Ishikawa (cell line): ENCODE measurements around the gene OR52E2.

ENCODE experiments used
- CEBPB ChIP-seq: IDR thresholded peaks from 2 replicates; pipeline ENCODE4 v1.6.1; 2012
- CREB1 ChIP-seq: IDR thresholded peaks from 2 replicates; pipeline ENCODE4 v1.6.1; 2012; ENCODE audit warnings: low read depth
- EGR1 ChIP-seq: IDR thresholded peaks from 2 replicates; pipeline ENCODE4 v1.6.1; 2012
- EP300 ChIP-seq: IDR thresholded peaks from 2 replicates; pipeline ENCODE4 v1.6.1; 2012; ENCODE audit warnings: borderline replicate concordance
- FOXM1 ChIP-seq: IDR thresholded peaks from 2 replicates; pipeline ENCODE4 v1.6.1; 2012; ENCODE audit warnings: low read depth, borderline replicate concordance
- NFIC ChIP-seq: IDR thresholded peaks from 2 replicates; pipeline ENCODE4 v1.6.1; 2012
- RAD21 ChIP-seq: IDR thresholded peaks from 2 replicates; pipeline ENCODE4 v1.6.1; 2012; ENCODE audit warnings: low read depth
- TAF1 ChIP-seq: IDR thresholded peaks from 2 replicates; pipeline ENCODE4 v1.6.1; 2012; ENCODE audit warnings: low read depth, mild to moderate bottlenecking
- TCF12 ChIP-seq: IDR thresholded peaks from 2 replicates; pipeline ENCODE4 v1.6.1; 2012; ENCODE audit warnings: low read depth
- TEAD4 ChIP-seq: IDR thresholded peaks from 2 replicates; pipeline ENCODE4 v1.6.1; 2012
- YY1 ChIP-seq: IDR thresholded peaks from 2 replicates; pipeline ENCODE4 v1.6.1; 2012; ENCODE audit warnings: low read depth
- ZBTB7A ChIP-seq: IDR thresholded peaks from 2 replicates; pipeline ENCODE4 v1.6.1; 2012; ENCODE audit warnings: low read depth
- TF ChIP-seq, protein P1 (sequence below): IDR thresholded peaks from 2 replicates; pipeline ENCODE4 v1.6.1; 2012
- TF ChIP-seq, protein P2 (sequence below): IDR thresholded peaks from 2 replicates; pipeline ENCODE4 v1.6.1; 2012
- TF ChIP-seq, protein P3 (sequence below): IDR thresholded peaks from 2 replicates; pipeline ENCODE4 v1.6.1; 2012; ENCODE audit warnings: low read depth, mild to moderate bottlenecking

Gene OR52E2

DNA sequence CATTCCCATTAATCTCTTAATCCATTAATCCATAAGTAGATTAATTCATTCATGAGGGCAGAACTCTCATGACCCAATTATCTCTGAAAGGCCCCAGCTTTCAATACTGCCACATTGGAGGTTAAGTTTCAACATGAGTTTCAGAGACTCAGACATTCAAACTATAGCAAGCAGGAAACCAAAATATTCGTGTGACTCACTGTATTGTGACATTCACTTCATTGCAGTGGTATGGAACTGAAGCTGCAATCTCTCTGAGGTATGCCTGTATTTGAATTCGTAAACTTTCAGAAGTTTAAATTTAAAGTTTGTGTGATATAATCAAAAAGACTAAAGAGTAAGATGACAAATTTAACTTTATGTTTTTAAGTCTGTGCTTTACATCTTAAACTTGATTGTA lies 16.0 kb downstream of the OR52E2 start:
- no peak for TF ChIP-seq CEBPB
- TF ChIP-seq TEAD4, result no peak
- no peak for TF ChIP-seq TAF1
- no peak for TF ChIP-seq YY1
- TF ChIP-seq, protein P1, sequence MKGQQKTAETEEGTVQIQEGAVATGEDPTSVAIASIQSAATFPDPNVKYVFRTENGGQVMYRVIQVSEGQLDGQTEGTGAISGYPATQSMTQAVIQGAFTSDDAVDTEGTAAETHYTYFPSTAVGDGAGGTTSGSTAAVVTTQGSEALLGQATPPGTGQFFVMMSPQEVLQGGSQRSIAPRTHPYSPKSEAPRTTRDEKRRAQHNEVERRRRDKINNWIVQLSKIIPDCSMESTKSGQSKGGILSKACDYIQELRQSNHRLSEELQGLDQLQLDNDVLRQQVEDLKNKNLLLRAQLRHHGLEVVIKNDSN, result no peak
- TF ChIP-seq TCF12, result no peak
- no peak for TF ChIP-seq EGR1

DNA sequence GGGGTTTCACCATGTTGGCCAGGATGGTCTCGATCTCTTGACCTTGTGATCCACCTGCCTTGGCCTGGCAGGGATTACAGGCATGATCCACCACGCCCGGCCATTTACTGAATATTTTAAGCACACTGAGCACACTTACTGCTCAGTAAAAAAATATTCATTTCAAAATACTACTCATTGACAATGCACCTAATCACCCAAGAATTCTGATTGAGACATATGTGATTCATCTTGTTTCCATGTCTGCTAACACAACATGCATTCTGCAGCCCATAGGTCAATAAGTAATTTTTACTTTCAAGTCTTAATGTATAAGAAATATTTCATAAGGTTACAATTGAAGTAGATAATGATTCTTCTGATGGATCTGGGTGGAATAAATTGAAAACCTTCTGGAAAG lies 17.3 kb downstream of the OR52E2 start:
- TF ChIP-seq, protein P2, sequence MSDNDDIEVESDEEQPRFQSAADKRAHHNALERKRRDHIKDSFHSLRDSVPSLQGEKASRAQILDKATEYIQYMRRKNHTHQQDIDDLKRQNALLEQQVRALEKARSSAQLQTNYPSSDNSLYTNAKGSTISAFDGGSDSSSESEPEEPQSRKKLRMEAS, result no peak
- TF ChIP-seq CEBPB (no peak), RAD21 (no peak), TEAD4 (no peak), CREB1 (no peak), NFIC (no peak), FOXM1 (no peak), ZBTB7A (no peak), EGR1 (no peak), TAF1 (no peak), YY1 (no peak), EP300 (no peak), TCF12 (no peak)
- TF ChIP-seq, protein P1, result no peak
- TF ChIP-seq, protein P3, sequence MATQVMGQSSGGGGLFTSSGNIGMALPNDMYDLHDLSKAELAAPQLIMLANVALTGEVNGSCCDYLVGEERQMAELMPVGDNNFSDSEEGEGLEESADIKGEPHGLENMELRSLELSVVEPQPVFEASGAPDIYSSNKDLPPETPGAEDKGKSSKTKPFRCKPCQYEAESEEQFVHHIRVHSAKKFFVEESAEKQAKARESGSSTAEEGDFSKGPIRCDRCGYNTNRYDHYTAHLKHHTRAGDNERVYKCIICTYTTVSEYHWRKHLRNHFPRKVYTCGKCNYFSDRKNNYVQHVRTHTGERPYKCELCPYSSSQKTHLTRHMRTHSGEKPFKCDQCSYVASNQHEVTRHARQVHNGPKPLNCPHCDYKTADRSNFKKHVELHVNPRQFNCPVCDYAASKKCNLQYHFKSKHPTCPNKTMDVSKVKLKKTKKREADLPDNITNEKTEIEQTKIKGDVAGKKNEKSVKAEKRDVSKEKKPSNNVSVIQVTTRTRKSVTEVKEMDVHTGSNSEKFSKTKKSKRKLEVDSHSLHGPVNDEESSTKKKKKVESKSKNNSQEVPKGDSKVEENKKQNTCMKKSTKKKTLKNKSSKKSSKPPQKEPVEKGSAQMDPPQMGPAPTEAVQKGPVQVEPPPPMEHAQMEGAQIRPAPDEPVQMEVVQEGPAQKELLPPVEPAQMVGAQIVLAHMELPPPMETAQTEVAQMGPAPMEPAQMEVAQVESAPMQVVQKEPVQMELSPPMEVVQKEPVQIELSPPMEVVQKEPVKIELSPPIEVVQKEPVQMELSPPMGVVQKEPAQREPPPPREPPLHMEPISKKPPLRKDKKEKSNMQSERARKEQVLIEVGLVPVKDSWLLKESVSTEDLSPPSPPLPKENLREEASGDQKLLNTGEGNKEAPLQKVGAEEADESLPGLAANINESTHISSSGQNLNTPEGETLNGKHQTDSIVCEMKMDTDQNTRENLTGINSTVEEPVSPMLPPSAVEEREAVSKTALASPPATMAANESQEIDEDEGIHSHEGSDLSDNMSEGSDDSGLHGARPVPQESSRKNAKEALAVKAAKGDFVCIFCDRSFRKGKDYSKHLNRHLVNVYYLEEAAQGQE, result no peak

DNA sequence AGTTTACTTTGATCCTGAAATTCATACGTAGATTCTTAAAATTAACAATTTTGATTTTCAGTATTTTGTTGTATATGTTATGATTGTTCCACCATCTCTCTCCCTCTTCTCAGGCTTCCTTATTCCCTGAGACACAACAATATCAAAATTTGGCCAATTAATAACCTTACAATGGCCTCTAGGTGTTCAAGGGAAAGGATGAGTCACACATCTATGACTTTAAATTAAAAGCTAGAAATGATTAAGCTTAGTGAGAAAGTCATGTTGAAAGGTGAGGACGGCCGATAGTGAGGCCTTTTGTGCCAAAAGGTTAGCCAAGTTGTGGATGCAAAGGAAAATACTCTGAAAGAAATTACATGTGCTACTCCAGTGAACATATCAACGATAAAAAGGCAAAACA lies 18.6 kb downstream of the OR52E2 start:
- TF ChIP-seq EP300, result no peak
- TF ChIP-seq, protein P1, result no peak

DNA sequence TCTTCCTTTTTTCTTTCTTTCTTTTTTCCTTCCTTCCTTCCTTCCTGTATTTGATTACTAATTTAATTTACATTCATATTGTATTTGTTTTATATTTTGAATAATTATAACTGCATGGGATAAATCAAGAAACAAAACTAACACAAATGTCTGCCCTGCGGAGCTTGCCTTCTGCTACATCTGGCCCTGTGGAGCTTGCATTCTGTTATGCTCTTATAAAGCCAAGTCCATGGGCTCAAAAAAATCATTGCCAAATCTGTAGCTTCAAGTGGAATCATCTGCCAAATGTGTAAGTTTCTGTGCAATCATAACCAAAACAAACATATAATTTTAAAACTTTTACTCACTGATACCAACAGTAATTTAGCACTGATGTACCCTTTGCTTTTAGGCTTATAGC lies 21.1 kb downstream of the OR52E2 start:
- TF ChIP-seq CEBPB, result no peak
- no peak for TF ChIP-seq RAD21

DNA sequence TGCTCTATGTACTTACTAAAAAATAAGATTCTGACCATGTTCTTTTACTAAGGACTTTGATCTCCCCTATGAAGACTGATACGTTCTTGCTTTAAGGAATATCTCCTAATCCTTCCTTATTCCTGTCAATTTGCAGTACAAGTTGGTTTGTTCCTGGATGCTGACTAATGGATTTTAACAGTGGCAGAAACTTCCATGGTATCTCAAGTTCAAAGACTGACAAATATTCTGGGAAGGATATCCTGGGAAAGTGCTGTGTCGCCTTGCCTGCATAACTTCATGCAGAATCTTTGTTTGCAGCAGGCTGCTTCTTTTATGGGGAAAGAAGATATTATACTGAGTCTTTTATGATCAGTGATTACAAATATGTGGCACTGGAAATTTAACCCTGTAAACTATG lies 21.5 kb downstream of the OR52E2 start:
- no peak for TF ChIP-seq TCF12
- no peak for TF ChIP-seq CREB1
- no peak for TF ChIP-seq RAD21
- TF ChIP-seq YY1, result no peak
- no peak for TF ChIP-seq TEAD4
- TF ChIP-seq EGR1, result no peak
- TF ChIP-seq EP300, result no peak
- TF ChIP-seq ZBTB7A, result no peak
- TF ChIP-seq FOXM1, result no peak
- TF ChIP-seq, protein P3, result no peak
- TF ChIP-seq, protein P2, result no peak
- no peak for TF ChIP-seq NFIC

DNA sequence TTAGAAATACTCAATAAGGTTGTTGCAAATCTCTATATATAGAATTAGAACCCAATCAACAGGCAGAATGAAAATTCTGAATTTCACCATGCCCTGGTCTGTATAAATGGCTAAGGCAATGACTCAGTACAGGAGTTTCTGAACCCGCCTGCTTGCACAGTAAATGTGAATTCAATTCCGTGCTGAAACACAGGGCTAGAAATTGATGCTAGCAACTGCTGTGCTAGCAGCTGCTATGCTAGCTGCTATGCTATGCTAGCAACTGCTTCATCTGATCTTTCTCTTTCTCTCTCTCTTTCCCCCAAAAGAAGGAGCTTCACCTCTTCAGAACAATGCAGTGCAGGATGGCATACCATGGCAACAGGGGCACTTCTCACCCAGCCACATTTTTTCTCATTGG lies 22.8 kb downstream of the OR52E2 start:
- TF ChIP-seq RAD21, result no peak
- no peak for TF ChIP-seq NFIC
- TF ChIP-seq TAF1, result no peak
- TF ChIP-seq TEAD4, result no peak
- TF ChIP-seq, protein P3, result no peak
